Measurements from ENCODE around the gene OR13C8.
A peak's percentile ranks its signal among the peaks of the same experiment; 100 is the strongest.
"Not testable (repeated sequence)": the region's sequence is repeated elsewhere in the genome, so short reads cannot be mapped to it uniquely, and the experiment has no call there.

The OR13C8 gene

GRCh38 chr9:104568868-104569267 lies at the start of gene OR13C8:
Gene OR13C8 (plus strand): TSS chr9:104569168. CDS start chr9:104569168, 0 bp downstream.
- DNase-seq (ENCODE audit: low read depth), result no peak

DNA sequence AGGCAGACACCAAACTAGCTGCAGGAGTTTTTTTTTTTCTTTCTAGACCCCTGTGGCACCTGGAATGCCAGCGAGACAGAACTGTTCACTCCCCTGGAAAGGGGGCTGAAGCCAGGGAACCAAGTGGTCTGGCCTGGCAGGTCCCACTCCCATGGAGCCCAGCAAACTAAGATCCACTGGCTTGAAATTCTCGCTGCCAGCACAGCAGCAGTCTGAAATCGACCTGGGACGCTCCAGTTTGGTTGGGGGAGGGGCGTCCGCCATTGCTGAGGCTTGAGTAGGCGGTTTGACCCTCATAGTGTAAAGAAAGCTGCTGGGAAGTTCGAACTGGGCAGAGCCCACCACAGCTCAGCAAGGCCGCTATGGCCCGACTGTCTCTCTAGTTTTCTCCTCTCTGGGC lies 48.7 kb upstream of the OR13C8 start:
- DNase-seq (ENCODE audit: low read depth), result not testable (repeated sequence)

DNA sequence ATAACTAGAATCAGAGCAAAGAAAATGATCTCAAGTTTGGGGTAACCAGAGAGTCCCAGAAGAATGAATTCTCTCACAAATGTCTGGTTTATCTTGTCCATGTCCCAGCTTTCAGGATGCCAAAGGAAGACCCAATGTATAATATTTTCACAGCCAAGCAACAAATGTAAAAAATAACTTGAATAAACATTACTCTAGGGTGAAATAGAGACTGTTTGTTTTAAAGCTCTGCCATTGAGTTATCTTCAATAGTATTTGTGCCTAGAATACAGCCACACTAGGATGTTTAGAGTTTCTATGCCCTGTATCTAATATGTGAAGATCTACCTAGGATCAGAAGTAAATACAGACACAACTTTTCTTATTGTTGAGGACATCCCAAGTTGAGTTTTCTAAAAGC lies 41.9 kb upstream of the OR13C8 start, which contains the start of gene OR13C4:
Gene OR13C4 (minus strand): TSS at position 101 of the 400 bp plus-strand sequence. CDS start 0 bp downstream, at position 101.
- DNase-seq (ENCODE audit: low read depth), result no peak

- no peak for DNase-seq (ENCODE audit: low read depth)
These were observed 32.2 kb upstream of the OR13C8 start, which contains the start of gene OR13C3 for GRCh38 chr9:104536756-104537155. Gene OR13C3 (minus strand): TSS chr9:104536856. CDS start chr9:104536723, 133 bp downstream.

GRCh38 chr9:104539275-104539674 lies 29.7 kb upstream of the OR13C8 start:
- DNase-seq (ENCODE audit: low read depth), result no peak

GRCh38 chr9:104544644-104545043 lies 24.3 kb upstream of the OR13C8 start:
- DNase-seq (ENCODE audit: low read depth), result no peak

DNA sequence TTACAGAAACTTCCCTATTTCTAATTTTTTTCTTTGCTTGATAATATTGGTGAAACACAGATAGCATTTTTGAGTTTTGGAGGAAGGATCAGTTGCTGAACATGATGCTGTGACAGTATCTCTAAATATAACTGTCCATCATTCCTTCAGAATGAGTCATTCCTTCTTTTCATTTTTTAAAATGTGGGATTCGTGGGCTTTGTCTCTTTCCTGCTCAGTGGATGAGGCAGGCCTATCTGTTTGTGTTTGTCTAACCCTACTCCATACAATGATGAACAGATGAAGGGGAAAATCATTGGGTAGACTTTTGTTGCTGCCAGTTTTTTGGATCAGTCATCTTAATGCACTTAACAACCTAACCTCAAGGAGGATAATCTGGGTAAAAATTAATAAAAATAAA lies 15.7 kb upstream of the OR13C8 start:
- peak; percentile 53 for DNase-seq (ENCODE audit: low read depth)

DNA sequence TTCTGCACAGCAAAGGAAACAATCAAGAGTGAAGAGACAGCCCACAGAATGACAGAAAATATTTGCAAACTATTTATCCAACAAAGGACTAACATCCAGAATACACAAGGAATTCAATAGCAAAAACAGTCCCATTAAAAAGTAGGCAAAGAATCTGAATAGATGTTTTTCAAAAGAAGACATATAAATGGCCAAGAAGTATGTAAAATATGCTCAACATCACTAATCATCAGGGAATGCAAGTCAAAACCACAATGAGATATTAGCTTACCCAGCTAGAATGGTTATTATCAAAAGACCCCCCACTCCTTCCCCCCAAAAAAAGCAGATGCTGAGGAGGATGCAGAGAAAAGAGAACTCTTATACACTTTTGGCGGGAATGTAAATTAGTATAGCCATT lies 13.4 kb upstream of the OR13C8 start:
- no peak for DNase-seq (ENCODE audit: low read depth)

DNA sequence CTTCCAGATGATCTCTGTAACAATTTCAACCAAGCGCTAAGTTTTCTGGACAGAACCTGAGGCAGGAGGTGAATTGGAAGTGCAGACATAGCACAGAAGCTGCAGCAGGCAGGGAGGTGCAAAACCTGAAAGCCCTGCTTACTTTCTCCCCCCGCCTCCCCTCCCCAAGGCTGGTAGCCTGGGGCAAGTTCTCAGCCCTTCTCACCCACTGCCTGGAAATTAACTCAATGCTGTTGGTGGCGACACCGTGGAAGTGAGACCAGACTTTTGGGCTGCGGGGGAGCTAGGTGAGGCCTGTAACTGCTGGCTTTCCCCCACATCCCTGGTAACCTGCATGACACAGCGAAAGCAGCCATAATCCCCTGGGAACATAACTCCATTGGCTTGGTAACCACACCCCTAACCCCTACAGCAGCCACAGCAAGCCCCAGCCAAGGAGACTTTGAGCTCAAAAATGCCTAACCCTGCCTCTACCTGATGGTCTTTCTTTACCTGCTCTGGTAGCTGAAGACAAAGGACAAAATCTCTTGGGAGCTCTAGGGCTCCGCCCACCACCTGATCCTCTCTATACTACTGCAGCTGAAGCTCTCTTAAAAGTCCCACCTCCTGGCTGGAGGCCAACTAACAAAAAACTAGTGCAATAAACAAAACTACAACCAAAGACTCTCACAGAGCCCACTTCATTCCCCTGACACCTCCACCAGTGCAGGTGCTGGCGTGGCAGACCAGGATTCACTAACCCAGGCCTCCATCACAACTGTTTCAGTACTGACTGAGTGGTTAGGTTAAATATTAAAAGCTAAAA lies 11.9 kb upstream of the OR13C8 start:
- no peak for DNase-seq (ENCODE audit: low read depth)

DNA sequence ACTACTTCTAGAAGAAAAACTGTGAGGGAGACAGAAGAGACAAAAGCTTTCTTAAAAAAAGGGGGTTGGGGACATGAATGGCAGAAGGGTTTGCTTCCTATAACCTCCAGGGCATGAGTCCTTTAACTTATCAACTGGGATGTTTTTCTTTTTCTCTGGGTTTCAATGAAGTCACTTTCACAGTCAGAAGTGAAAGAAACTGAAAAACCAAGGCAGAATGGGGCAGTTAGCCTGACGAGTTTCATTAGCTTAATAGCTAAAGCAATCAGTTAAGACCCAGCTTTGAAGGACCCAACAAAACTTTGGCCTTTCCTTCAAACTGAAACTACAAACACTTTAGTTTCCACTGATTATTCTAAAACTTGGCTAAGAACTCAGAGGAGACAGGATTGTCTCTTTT lies 4.6 kb upstream of the OR13C8 start:
- DNase-seq (ENCODE audit: low read depth), result no peak

GRCh38 chr9:104572612-104573011 lies 3.6 kb downstream of the OR13C8 start:
- no peak for DNase-seq (ENCODE audit: low read depth)

DNA sequence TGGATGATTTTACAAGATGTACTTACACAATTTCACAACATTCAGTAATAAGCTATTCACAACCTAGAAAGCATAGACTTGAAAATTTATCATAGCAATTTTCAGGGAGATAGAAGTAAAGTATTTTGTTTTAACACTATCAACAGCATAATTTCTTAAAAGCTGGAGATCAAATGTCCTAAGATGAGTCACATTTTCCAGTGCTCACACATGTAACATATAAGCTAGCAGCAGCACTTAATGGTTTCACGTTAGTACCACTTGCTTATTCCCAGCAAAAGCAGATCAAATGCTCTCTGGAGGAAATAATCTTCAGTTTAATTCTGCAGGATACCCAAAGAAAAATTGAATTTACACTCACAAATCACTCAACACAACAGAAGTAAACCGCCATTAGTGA lies 6.5 kb downstream of the OR13C8 start:
- no peak for DNase-seq (ENCODE audit: low read depth)

DNA sequence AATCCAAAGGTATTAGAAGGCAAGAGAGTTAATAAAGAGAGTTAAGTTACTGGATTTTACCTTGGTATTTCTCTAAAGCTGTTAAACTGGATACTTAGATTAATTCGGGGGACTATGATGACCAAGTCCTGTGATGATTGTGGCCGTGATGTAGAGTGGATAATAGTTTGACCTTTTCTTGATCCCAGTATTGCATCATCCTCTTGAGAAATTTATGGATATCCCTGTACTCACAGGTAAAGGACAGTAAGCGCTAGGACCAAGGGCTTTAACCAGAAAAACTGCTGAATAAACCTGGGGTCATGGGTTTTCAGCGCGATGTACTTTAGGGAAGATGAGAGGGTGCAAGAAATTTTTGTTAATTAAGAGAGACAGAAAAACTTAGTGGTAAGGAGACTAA lies 8.3 kb downstream of the OR13C8 start:
- DNase-seq (ENCODE audit: low read depth), result no peak

DNA sequence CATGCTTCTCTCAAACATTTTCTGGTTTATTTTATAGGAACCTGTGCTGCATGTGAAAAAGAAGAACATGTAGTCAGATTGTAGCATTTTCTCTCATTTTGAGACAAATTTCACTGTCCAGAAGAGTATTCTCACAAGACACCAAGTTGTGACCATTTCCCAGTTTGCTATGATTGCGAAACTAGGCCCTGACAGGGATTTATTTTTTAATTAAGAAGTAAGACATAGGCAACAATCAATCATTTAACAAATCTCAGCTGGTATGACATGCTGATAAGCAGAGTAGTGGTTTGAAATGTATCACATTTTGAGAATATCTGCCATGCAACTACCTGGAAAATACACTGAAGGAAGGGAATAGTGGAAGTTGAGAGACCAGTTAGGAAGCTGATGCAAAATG lies 11.6 kb downstream of the OR13C8 start:
- DNase-seq (ENCODE audit: low read depth), result no peak

DNA sequence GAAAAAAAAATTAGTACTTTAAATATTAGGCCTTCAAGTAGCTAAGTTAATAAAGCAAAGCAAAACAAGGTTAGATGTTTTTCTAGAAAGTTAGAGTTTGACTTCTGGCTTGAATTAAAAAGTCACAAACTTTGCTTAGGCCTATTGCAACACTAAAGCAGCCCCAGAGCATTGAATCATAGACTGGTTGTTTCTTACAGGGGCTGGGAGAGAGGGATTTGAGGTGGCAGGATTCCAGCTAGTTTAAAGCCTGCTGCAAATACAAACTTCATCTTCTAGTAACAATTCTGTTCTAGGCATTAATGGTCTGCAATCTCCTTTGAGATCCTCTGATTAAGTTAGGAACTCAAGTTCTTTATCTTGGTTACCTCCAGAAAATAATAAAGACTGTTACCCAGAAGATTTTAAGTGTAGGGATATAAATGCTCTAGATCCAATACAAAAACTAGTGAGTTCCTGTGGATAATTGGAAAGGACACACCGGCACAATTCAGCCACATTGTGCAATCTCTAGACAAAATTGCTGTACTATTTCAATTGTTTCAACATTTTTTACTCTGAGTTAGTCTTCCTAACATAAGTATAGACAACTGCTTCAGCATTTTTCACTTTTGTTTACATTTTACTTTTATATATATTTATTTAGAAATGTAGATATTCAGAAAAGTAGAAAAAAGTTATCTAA lies 17.7 kb downstream of the OR13C8 start:
- no peak for DNase-seq (ENCODE audit: low read depth)

DNA sequence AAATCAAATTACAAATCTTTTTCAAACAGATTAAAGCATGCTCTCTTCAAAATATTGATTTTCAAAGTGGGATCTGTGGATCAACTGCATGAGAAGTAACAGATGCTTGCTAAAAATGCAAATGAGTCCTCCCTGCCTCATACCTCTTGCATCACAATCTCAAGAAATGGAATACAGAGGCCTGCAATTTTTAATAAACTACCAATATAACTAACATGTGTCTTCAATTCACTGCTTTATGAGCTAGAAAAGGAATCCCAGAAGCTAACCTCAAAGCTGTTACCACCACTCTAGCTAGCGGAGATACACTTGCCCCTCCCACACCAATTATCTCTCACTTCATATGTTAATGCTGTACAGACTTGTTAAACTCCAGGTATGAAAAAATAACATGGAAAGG lies 20.7 kb downstream of the OR13C8 start:
- no peak for DNase-seq (ENCODE audit: low read depth)

- DNase-seq (ENCODE audit: low read depth), result not testable (repeated sequence)
These were observed 29.8 kb downstream of the OR13C8 start for GRCh38 chr9:104598749-104599148.

DNA sequence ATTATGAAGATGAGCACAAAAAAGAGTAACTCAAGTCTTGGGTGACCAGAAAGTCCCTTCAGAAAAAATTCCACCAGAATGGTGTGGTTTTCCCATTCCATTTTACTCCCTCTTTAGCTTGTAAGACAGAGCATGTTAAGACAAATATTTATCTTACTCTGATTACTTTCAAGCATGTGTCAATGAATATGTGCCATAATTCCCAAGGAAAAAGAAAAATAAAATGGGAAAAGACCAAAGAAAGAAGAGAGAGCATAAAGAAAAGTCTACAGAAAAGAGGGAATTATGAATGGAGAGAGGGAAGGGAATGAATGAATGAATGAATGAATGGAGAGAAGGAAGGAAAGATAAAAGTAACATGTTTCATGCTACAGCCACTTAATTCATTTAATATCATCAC lies 30.3 kb downstream of the OR13C8 start, which contains the start of gene OR13C5:
Gene OR13C5 (minus strand): TSS at position 101 of the 400 bp plus-strand sequence. CDS start 0 bp downstream, at position 101.
- DNase-seq (ENCODE audit: low read depth), result not testable (repeated sequence)

DNA sequence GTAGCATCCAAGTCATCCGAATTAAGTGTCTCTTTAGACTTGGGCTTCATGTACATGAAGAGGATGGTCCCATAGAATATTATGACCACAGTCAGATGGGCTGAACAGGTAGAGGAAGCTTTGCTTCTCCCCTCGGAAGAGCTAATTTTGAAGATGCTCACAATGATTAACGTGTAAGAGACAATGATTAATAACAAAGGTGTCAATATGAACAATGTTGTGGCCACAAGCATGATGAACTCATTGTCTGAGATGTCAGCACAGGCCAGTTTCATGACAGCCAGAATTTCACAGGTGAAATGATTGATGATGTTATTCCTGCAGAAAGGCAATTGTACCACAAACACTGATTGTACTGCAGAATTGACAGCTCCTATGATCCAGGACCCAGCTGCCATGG lies 35.8 kb downstream of the OR13C8 start:
- DNase-seq (ENCODE audit: low read depth), result no peak

GRCh38 chr9:104605527-104605926 lies 36.6 kb downstream of the OR13C8 start, which contains the start of gene OR13C2:
Gene OR13C2 (minus strand): TSS chr9:104605627. CDS start chr9:104605627, 0 bp downstream.
- DNase-seq (ENCODE audit: low read depth), result not testable (repeated sequence)

GRCh38 chr9:104606152-104606551 lies 37.2 kb downstream of the OR13C8 start:
- DNase-seq (ENCODE audit: low read depth), result no peak

- peak; percentile 24 for DNase-seq (ENCODE audit: low read depth)
These were observed 39.4 kb downstream of the OR13C8 start for GRCh38 chr9:104608336-104608735.

DNA sequence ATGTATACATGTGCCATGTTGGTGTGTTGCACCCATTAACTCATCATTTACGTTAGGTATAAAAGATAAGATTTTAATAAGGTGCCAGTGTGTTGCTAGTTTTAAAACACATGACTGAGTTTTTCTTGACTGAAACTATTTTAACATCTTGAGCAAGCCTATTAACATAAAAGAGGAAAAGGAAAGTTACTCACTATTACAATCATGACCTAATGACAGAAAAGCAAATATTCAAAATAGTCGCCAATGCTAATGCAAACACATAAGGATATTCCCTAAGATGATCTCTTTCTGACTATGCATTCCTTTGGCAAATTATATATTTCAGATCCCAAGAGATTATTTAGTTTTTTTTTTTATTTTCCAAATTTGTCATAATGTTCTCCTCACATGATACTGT lies 42.2 kb downstream of the OR13C8 start:
- no peak for DNase-seq (ENCODE audit: low read depth)

Measured in ELR (cell line).